ENCODE measurements around the gene DENND5A.
"Not testable (repeated sequence)": the region's sequence is repeated elsewhere in the genome, so short reads cannot be mapped to it uniquely, and the experiment has no call there.

DENND5A gene

DNA sequence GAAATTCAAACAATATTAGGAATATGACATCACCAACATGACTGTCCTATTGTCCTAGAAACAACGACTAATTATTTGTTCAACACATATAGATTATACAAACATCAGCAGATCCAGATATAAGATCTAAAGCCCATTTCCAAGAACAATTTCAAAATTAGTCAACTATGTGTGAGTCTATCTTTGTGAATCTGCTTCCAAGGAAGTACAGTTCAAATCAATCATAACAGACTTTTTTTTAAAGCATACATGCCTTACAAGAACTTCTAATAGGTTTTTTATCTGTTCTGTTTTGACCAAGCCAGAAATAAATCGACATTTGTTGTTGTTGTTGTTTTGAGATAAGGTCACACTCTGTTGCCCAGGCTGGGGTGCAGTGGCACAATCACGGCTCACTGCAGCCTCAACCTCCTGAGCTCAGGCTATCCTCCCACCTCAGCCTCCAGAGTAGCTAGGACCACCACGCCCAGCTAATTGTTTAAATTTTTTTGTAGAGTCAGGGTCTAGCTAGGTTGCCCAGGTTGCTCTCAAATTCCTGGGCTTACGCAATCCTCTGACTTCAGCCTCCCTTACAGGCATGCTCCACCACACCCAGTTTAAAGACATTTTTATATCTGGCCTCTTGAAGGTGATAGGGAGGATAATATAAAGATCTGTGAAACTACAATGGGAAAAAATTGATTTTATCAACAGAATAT lies 54.8 kb downstream of the DENND5A start:
- DNase-seq, result no peak

DNA sequence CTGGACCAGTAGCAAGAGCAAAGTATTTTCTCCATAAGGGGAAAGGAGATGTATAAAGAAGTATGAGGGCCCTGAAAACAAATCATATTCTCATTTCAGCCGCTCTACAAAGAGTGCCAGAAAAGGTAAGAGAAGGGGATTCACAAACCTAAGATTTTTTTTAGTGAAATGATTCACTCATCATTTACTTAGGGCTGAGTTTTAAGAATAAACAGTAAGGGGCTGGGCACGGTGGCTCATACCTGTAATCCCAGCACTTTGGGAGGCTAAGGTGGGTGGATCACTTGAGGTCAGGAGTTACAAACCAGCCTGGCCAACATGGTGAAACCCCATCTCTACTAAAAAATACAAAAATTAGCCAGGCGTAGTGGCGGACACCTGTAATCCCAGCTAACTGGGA lies 55.5 kb downstream of the DENND5A start:
- not testable (repeated sequence) for DNase-seq

DNA sequence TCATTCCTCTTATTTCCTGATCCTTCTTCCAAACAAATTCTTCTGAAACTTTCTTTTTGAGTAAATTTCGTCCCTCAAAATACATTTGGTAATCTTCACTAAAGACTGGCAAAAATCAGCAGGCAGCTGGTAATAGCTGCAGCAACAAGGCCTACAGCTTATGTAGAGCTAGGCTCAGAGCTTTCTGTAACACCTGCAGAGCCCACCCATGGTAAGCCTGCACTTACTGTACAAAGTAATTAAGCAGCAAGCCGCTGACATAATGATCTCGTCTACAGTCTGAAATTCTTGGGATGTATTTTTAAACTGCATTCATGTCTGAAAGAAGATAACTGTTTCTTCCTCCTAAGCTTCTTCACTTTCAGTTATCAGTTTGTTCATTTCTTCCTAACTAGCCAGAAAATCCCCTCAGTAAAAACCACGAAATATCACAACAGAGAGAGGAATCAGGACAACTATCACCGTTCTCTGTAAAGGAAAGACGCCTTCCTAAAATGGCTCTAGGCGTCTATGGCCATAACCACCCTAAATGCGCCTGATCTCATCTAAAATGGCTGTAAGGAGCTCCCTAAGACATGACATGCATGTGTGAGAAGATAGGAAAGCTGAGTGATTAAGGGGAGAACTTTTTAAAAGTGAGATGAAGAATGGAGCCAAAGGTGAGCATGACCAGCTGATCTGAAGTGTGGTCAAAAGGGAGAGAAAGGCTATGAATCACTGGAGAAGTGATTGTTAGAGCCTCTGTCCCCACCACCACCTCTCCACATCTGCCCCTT lies 56.2 kb downstream of the DENND5A start:
- no peak for DNase-seq

DNA sequence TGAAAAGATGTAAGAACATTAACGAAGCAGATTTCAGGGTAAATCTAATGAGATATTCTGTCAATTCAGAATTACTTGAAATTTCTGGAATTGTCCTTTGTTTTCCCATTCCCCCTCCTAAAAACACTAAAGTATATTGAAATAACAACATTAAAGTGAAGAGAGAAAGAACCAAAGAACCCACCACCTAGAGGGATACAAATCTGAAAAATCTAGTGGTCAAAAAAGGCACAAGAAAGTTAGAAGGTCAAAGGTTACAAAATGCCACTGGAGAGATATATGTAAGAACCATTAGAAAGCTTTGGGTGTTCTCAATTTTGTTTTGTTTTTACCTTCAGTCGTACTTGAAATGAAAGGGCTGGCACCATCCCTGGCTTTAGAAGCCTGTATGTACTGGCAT lies 57.9 kb downstream of the DENND5A start:
- DNase-seq, result no peak

DNA sequence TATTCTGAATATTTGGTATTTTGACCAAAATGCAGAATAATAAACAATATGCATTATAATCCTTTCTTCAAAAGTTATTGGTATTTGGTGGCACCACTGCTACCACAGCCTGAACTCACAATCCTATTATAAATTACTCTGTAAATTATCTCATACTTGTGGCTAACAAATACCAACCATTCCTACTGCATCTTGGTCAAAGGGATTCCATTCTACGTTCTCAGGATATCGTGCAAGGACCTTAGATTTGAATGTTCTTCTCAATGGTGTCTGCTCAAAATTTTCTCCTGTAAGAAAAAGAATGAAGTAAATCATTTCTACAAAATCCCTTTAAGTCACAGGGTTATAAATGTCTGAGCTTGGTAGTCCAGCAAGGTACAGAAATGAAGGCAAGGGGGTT lies 58.7 kb downstream of the DENND5A start:
- DNase-seq, result no peak

DNA sequence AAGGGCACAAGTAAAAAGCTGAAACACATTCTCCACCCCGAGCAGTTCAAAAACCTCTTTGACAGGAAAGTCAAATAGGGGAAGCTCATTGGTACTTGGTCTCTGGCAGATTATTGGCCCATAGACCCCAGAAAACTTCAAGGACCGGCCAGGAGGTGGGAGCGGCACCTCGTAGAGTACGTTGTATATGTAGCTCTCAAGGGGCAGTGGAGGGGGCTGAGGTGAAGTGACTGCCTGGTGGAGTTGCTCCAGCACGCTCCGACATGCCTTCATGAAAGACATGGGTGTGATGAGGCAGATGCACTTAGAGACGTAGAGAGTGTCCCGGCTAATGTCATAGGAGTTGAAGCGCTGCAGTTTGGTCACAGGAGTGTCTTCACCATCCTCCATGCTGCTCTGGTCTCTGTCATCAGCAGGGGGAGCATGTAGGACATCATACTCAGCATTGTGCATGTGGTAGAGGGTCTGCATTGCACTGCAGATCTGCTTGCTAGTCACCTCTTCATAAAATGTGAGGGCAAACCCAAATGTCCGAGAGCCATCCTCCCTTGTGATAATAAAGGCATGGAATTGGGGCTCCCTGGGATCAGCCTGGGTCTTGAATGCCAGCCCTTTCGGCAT lies 61.3 kb downstream of the DENND5A start:
- no peak for DNase-seq

DNA sequence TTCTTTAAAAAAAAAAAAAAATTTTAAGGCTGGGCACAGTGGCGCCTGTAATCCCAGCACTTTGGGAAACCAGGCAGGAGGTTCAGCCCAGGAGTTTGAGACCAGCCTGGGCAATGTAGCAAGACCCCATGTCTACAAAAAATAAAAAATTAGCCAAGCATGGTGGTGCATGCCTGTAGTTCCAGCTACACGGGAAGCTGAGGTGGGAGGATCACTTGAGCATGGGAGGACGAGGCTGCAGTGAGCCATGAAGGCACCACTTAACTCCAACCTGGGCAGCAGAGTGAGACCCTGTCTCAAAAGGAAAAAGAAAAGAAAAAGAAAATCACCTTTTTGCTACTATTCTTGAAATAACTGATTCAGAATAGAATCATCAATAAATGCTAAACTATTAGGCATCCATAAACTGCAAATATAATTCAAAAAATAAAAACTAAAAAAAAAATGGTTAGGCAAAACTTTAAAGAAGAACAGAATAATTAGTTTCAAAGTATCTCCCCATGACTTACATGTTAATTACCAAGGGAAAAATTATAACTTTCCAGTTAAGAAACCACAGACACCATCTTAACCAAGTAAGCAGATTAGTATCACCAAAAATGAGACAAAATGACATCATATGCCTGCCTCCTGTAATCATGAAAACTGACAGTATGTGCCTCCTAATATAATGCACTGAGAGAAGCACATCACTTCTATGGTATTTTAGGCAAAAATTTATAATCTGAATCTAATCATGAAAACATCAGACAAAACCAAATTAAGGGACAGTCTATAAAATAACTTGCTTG lies 63.6 kb downstream of the DENND5A start:
- no peak for DNase-seq

DNA sequence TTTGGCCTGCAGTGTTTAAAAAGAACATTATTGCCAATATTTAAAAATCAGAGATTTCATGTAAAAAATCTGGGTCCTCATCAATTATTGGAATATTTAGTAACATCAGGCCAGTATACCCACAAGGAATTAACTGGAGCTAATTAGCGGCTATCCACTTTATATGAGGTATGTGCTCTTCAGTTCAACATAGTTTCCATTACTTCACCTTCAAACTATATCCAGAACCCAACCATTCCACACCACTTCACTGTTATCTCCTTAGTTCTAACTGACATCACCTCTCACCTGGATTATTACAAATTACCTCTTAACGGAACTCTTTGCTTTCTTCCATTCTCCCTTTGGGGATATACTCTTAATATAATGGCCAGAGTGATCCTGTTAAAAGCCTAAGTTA lies 64.7 kb downstream of the DENND5A start:
- no peak for DNase-seq

DNA sequence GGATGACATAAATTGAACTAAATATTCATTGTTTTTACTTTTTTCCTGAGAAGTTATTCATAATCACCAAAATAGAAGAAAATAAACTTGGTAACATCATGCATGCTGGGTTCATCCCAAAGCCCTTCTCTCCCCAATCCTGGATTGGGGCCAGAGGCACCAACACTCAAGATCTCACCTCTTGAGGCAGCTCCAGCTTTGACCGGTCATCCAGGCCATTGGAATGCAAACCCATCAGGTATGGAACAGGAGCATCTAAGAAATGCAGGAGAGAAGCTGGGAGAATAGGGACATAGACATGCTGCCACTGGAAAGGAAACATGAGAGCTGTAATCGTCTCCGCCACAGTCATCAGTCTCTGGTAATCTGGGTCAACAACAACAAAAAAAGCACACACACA lies 71.8 kb downstream of the DENND5A start:
- DNase-seq, result no peak

DNA sequence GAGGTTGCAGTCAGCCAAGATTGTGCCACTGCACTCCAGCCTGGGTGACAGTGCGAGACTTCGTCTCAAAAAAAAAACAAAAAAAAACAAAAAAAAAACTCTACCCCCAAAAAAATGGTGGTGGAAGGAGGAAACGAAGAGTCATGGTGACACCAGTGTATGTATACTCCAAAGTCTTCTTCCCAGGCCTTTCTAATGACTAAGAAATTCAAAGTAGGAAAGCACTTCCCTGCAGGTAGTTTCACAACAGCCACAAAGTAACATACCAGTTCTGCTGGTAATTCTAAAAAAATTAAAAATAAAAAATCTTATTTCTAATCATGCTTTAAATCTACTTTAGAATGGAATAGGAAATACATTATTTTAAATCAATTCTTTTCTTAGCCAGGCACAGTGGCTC lies 72.6 kb downstream of the DENND5A start:
- DNase-seq, result no peak

DNA sequence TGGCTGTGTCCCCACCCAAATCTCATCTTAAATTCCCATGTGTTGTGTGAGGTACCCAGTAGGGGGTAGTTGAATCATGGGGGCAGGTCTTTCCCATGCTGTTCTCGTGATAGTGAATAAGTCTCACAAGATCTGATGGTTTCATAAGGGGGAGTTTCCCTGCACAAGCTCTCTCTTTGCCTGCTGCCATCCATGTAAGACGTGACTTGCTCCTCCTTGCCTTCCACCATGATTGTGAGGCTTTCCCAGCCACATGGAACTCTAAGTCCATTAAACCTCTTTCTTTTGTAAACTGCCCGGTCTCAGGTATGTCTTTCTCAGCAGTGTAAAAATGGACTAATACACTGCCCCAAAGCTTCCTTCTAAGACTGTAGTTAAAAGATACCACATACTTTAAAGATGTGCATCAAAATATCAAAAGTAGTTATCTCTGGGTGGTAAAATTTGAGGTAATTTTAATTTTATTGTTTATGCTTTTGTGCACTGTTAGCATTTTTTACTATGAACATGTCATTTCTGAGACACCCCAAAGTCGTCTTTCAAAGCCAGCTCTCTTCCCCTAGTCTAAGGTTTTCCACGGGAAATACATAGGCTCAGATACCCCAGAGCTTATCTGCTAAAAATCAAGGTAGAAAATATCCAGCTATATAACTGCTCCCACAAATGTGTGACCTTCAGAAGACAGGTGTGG lies 74.7 kb downstream of the DENND5A start:
- DNase-seq, result not testable (repeated sequence)

DNA sequence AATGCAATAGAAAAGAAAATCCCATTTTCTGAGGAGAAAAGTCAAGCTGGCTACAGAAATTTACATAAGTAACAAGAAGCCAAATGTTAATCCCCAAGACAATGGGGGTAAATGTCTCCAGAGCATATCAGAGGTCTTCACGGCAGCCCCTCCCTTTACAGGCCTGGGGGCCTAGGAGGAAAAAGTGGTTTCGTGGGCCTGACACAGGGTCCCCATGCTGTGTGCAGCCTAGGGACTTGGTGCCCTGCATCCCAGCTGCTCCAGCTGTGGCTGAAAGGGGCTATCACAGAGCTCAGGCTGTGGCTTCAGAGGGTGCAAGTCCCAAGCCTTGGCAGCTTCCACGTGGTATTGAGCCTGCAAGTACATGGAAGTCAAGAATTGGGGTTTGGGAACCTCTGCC lies 76.3 kb downstream of the DENND5A start:
- not testable (repeated sequence) for DNase-seq

DNA sequence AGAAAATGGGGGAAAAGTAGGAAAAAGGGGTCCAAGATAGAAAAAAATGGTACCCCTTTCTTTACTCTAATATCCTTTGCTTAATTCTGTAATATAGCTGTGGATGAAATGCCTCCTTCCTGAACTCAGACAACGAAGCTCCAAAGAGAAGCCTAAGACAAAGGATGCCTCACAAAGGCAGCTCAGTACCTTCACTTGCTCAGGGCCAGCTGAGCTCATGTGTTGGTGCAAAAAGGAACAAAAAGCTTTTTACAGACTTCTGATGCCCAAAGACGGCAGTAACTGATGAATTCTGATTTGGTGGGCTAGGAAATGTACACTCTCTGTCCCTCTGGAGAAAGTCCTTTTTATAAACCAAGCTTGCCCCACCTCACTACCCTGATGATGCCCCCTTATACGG lies 77.5 kb downstream of the DENND5A start:
- DNase-seq, result no peak

DNA sequence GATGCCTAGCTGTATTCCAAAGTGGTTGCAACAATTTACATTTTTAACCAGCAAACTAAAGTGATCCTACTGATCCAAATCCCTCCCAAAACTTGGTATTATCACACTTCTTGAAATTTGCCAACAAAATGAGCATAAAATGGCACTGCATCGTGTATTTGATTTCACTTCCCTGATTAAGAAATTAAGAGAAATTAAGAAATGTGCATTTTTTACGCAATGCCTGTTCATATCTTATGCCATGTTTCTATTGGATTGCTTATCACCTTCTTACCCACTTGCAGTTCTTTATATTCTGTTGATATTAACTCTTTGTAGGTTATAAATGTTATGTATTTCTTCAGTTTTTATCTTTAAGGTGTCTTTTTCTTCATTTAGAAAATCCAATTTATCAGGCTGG lies 80.6 kb downstream of the DENND5A start:
- no peak for DNase-seq

DNA sequence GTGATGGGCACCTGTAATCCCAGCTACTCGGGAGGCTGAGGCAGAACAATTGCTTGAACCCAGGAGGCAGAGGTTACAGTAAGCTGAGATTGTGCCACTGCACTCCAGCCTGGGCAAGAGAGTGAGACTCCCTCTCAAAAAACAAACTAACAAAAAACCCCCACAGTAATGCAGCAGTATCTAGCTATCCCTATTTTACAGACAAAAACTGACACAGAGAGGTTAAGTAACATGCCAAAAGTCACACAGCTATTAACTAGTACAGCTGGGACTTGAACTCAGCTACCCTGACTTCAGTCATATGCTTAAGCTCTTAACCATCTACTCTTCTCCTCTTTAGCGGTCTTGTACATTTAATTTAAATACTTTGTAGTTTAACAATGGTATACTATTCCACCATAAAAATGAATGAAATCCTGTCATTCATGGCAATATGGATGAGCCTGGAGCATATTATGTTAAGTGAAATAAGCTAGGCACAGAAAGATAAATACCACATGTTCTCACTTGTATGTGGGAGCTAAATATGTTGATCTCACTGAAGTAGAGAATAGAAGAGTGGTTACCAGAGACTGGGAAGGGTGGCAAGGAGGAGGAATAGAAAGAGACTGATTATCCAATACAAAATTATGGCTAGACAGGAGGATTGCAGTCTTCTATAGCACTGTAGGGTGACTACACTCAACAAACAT lies 82.8 kb downstream of the DENND5A start:
- no peak for DNase-seq

DNA sequence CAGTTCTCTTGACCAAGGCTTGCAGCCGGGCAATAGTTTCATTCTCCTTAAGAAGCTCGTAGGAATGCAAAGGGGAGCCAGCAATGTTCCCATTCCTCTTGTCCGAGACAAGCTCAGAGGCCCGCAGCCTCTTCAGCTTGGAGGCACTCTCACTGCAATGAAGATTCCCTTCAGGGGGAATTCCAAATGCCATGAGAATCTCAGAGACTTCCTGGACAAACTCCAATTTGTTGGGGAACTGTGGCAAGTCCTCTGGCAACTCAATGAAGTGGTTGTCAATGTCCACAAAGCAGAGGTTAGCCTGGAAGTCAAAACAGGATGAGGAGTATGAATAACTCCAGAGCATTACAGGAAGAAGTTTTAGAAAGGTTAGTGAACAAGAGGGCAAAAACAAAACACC lies 84.4 kb downstream of the DENND5A start:
- no peak for DNase-seq

DNA sequence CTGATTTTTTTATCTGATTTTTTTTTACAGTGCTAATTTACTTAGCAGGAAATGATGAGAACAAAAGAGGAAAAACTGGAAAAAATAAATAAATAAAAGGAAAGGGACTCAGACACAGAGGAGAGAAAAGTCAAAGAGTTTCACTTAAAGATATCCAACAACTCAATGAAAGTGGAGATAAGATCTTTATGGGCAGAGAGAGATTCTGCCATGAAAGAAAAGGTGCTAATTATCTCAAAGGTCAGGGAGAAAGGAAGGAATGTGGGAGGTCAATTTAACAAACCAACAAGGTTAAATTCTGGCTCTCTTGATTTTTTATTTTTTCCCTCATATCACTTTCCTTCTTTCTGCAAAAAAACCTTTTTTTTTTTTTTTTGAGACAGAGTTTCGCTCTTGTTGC lies 86.0 kb downstream of the DENND5A start:
- no peak for DNase-seq

DNA sequence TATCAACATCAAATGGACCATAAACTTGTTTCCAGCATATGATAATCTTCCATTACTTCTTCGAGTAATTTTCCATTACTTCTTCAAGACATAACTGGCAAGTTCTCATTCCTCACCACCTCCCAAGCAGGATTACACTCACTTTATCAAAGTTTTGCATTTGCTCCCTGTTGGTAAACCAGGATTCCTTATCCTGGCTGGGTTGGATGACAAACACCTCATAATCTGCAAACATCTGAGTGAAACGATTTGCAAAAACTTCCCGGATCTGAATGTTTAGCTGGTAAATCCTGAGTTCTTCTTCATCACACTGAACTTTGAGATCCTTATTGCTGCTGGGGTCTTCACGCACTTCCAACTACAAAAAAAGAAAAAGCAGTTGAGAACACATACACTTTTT lies 86.4 kb downstream of the DENND5A start:
- DNase-seq, result no peak

DNA sequence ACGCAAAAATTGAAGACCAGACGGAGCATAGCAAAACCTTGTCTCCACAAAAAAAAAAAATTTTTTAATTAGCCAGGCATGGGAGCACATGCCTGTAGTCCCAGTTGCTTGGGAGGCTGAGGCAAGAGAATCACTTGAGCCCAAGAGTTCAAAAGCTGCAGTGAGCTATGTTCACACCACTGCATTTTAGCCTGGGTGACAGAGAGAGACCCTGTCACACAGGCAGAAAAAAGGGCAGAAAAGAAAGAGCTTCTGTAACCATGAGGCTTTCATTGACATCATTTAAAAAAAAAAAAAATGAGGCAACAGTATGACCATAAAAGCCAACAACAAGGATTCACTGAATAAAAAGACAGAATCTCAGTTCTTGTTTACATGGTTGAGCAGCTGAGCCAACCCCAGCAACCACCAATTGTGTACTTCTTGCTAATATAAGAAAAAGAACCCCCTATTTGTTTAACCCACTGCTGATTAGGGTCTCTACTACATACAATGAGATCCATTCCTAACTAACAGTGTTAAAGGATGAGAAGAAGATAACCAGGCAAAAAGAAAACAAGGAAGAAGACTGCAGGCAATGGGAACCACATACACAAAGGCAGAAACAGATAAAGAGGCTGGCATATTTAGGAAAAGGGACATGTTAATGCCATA lies 87.6 kb downstream of the DENND5A start:
- no peak for DNase-seq

DNA sequence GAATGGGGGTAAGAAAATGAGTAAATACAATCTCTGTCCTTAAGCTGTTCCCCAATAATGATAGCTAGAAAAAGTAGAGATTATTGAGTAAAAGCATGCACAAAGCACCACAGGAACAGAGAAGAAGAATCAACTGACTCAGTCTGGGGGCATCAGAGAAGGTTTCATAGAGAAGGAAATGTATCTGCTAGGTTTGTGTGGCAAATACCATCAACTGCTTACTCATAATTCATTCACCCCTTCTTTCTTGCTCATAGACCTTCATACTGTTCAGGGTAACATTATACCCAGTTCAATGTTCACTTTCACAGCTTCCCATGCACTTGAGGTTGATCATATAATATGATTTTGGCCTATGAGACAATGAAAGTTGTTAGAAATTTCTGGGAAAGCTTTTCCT lies 88.6 kb downstream of the DENND5A start:
- no peak for DNase-seq

DNA sequence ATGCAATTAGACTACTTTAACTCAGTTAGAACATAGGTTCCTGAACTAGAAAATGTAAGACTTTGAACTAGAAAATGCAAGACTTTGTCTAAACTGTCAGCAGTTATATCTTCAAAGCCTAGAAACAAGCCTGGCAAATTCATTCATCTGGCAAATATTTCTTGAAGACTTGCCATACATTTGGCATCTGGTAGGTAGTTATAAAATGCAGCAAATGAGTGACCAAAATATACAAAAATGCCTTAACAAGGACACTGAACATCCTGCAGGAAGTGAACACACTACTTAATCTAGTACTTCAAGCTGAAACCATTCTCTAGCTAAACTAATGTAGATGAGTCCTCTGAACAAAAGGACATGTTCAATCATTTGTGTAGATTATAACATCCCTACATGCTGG lies 89.0 kb downstream of the DENND5A start:
- DNase-seq, result no peak

DNA sequence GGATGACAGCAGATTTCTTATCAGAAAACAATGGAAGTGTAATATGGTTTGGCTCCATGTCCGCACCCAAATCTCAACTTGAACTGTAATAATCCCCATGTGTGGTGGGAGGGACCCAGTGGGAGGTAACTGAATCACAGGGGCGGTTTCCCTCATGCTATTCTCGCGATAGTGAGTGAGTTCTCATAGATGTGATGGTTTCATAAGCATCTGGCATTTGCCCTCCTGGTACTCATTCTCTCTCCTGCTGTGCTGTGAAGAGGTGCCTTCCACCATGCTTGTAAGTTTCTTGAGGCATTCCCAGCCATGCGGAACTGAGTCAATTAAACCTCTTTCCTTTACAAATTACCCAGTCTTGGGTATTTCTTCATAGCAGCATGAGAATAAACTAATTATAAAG lies 92.8 kb downstream of the DENND5A start:
- DNase-seq, result no peak
